ENCODE data around the gene MAP4K1.

The MAP4K1 gene

GRCh38 chr19:38557205-38557799 lies 60.5 kb downstream of the MAP4K1 start:
- Histone ChIP-seq H3K4me2 (ENCODE audit: low read depth, low read length) (no peak overlapping the region), H3K9me3 (replicated peaks; ENCODE audit: insufficient read depth, low read length) (no peaks in the 10 kb centered on the region), H4K20me1 (ENCODE audit: insufficient read depth, low read length) (no peaks in the 10 kb centered on the region), H2AFZ (ENCODE audit: low read length) (no peak overlapping the region), H3K79me2 (ENCODE audit: low read length) (no peaks in the 10 kb centered on the region), H3K4me1 (ENCODE audit: low read length) (0 out of 2 replicates have a peak, but pooled peaks cover 8% of the 10 kb centered on the region), H3F3A (ENCODE audit: insufficient read depth, low read length) (0 out of 2 replicates have a peak, but pooled peaks cover 5% of the 10 kb centered on the region), H3K4me3 (ENCODE audit: low read length) (no peak overlapping the region), H3K27me3 (replicated peaks; ENCODE audit: insufficient read depth, low read length) (0 out of 2 replicates have a peak, but pooled peaks cover 4% of the 10 kb centered on the region), H3K36me3 (replicated peaks; ENCODE audit: insufficient read depth, low read length) (no peaks in the 10 kb centered on the region), H3K9me2 (replicated peaks; ENCODE audit: insufficient read depth, low read length) (no peaks in the 10 kb centered on the region), H3K27ac (ENCODE audit: low read length) (no peak overlapping the region), H3K9ac (ENCODE audit: low read length) (no peak overlapping the region)
- TF ChIP-seq EZH2 (optimal IDR thresholded peaks at IDR 0.05; ENCODE audit: low read depth, low read length) (no peak), CTCF (IDR thresholded peaks at IDR 0.05; ENCODE audit: low read length) (no peak), EZH2phosphoT487 (IDR thresholded peaks at IDR 0.05; ENCODE audit: low read length) (no peak)
- DNase-seq: no peak

GRCh38 chr19:38556521-38557174 lies 61.1 kb downstream of the MAP4K1 start:
- TF ChIP-seq CTCF (IDR thresholded peaks at IDR 0.05; ENCODE audit: low read length): no peak; the same call in 1 of the 2 replicates
- TF ChIP-seq EZH2phosphoT487 (IDR thresholded peaks at IDR 0.05; ENCODE audit: low read length): no peak
- TF ChIP-seq EZH2 (optimal IDR thresholded peaks at IDR 0.05; ENCODE audit: low read depth, low read length): no peak

GRCh38 chr19:38555200-38555599 lies 62.6 kb downstream of the MAP4K1 start:
- no peak for TF ChIP-seq EZH2 (optimal IDR thresholded peaks at IDR 0.05; ENCODE audit: low read depth, low read length)
- no peak for TF ChIP-seq CTCF (IDR thresholded peaks at IDR 0.05; ENCODE audit: low read length)
- Histone ChIP-seq H3K36me3 (replicated peaks; ENCODE audit: insufficient read depth, low read length) (no peaks in the 10 kb centered on the region), H3F3A (ENCODE audit: insufficient read depth, low read length) (0 out of 2 replicates have a peak, but pooled peaks cover 5% of the 10 kb centered on the region), H3K4me2 (ENCODE audit: low read depth, low read length) (no peak overlapping the region), H3K27me3 (replicated peaks; ENCODE audit: insufficient read depth, low read length) (no peaks in the 10 kb centered on the region), H3K9ac (ENCODE audit: low read length) (no peak overlapping the region), H3K9me3 (replicated peaks; ENCODE audit: insufficient read depth, low read length) (no peaks in the 10 kb centered on the region), H3K27ac (ENCODE audit: low read length) (no peak overlapping the region), H3K4me3 (ENCODE audit: low read length) (no peak overlapping the region), H3K79me2 (ENCODE audit: low read length) (no peaks in the 10 kb centered on the region), H3K9me2 (replicated peaks; ENCODE audit: insufficient read depth, low read length) (no peaks in the 10 kb centered on the region), H3K4me1 (ENCODE audit: low read length) (0 out of 2 replicates have a peak, but pooled peaks cover 8% of the 10 kb centered on the region), H4K20me1 (ENCODE audit: insufficient read depth, low read length) (no peaks in the 10 kb centered on the region), H2AFZ (ENCODE audit: low read length) (no peak overlapping the region)
- DNase-seq: no peak

More at GRCh38 chr19:38556521-38557174, 61.1 kb downstream of the MAP4K1 start:
- Histone ChIP-seq H3K4me3 (ENCODE audit: low read length) (no peak overlapping the region), H3K9ac (ENCODE audit: low read length) (no peak overlapping the region), H3K9me2 (replicated peaks; ENCODE audit: insufficient read depth, low read length) (no peaks in the 10 kb centered on the region), H3K27me3 (replicated peaks; ENCODE audit: insufficient read depth, low read length) (0 out of 2 replicates have a peak, but pooled peaks cover 4% of the 10 kb centered on the region), H4K20me1 (ENCODE audit: insufficient read depth, low read length) (no peaks in the 10 kb centered on the region), H3K27ac (ENCODE audit: low read length) (no peak overlapping the region), H2AFZ (ENCODE audit: low read length) (no peak overlapping the region), H3F3A (ENCODE audit: insufficient read depth, low read length) (0 out of 2 replicates have a peak, but pooled peaks cover 5% of the 10 kb centered on the region), H3K36me3 (replicated peaks; ENCODE audit: insufficient read depth, low read length) (no peaks in the 10 kb centered on the region), H3K4me1 (ENCODE audit: low read length) (0 out of 2 replicates have a peak, but pooled peaks cover 8% of the 10 kb centered on the region), H3K9me3 (replicated peaks; ENCODE audit: insufficient read depth, low read length) (no peaks in the 10 kb centered on the region), H3K79me2 (ENCODE audit: low read length) (no peaks in the 10 kb centered on the region), H3K4me2 (ENCODE audit: low read depth, low read length) (no peak overlapping the region)
- DNase-seq: no peak

Measured in MM.1S (cell line).